Stimulated activated CD4-positive, alpha-beta T cell treated with anti-CD3 and anti-CD28 coated beads, TNF-alpha, amount 100 ng/mL, for 4 hours (primary cell): ENCODE results near the gene C1orf56.
A peak's percentile ranks its signal among the peaks of the same experiment; 100 is the strongest.

Experiments
- DNase-seq, 3 experiments: peaks; one replicate each; pipeline ENCODE4 v3.0.0-alpha.2; 2020; ENCODE audit warnings: low read depth in 3 of 3

The C1orf56 gene, protein sequence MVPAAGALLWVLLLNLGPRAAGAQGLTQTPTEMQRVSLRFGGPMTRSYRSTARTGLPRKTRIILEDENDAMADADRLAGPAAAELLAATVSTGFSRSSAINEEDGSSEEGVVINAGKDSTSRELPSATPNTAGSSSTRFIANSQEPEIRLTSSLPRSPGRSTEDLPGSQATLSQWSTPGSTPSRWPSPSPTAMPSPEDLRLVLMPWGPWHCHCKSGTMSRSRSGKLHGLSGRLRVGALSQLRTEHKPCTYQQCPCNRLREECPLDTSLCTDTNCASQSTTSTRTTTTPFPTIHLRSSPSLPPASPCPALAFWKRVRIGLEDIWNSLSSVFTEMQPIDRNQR

DNA sequence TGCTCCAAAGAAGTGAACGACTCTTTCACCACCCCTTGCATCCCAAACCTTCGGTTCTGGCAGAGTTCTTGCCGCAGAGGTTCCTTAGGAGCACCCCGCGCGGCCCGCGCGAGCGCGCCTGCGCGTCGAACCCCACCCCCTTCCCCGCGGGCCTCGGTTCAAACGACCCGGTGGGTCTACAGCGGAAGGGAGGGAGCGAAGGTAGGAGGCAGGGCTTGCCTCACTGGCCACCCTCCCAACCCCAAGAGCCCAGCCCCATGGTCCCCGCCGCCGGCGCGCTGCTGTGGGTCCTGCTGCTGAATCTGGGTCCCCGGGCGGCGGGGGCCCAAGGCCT lies at the start of gene C1orf56:
C1orf56 (plus strand) TSS at position 161 of the 334 bp plus-strand sequence; CDS start at position 258, 97 bp downstream.
- DNase-seq, result no peak

DNA sequence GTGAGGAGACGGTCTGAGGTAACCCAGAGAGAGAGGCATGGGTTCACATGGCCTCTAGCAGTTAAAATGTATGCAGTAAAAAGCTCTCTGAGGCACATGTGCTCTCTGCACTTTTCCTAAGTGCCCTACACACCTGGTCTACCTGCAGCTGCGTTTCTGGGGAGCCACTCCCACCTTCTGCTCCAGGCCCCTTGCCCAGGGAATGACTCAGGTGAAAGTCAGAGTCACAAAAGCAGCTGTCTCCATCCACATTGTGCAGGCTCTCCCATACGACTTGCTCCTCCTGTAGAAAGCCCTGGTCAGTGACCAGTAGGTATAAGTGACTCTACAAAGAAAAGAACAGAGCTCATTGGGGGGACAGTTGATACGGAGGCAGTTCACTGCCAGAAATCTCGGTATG lies 49.6 kb upstream of the C1orf56 start:
- DNase-seq, result no peak

DNA sequence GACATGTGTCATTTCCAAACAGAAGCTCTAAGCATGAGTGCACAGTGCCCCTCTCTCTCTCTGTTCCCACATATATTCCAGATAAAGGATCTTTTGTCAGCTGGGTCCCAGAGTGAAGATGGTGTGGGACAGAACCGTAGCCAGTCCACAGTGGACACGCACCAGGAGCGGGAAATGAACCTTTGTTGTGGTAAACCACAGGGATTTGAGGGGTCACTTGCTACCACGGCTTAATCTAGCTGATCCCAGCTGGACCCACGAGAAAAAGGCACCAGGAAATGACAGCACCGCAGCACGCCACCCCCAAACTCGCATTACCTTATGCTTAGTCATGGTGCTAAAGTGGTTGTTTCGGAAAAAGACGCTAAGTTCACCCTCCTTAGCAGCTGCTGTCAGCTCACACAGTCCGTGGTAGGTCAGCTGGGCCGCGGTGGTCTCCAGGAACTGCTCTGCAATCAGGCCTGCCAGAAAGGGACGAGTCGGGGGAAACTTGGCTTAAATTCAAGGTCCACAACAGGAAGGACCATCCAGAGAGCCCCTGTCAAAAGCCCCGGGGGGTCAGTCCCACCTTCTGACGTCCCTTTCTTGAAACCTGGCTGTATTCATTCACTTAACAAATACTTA lies 48.4 kb upstream of the C1orf56 start:
- no peak for DNase-seq

DNA sequence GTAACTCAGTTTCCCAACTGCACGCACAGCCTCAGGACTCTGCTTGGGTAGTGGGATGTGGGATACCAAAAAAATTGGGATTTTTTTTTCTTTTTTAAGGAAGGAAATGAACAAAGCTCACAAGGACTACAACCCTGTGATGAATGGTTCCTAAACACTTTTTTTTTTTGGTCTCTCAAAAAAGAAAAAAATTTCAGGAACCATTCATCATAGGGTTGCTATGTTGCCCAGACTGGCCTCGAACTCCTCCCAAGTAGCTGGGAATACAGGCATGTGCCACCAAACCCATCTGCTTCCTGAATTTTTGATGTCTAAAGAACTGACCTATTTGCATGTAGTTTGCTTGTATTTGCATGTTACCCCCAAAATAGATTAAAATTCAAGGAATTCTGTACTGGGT lies 47.6 kb upstream of the C1orf56 start:
- no peak for DNase-seq

DNA sequence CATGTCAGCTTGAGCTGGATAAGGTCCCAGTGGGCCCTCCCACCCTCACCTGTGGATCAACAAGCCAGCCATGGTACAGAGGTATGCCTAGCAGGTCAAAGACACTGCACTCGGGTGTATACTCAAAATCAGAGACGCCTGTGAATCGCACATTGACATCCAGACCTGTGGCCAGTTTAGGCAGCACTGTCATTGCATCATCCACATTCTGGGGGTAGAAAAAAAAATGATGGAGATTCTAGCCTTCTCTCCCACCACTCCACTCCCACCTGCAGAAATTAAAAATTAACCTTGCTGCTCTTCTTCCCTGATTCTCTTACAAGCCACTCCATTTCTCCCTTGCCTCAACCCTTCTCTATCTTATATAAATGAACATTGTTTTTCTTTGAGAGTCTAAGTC lies 47.1 kb upstream of the C1orf56 start:
- no peak for DNase-seq

DNA sequence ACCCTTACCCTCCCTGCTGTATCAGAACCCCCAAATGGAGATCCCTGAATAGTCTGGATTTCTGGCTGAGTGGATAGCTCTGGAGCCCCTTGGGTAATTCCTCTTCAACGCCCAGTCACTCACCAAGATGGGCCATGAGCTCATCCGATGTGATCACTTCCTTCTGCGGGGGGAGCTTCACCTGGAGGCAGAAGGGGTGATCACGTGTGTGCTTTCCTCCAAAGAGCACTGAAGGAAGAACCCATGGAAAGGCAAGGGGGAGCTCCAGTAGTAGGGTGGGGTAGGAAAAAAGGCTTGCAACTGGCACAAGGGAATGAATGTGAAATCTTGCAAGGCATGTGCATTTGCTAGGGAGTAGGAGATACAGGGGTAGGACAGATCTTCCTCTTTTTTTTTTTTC lies 45.9 kb upstream of the C1orf56 start:
- no peak for DNase-seq

DNA sequence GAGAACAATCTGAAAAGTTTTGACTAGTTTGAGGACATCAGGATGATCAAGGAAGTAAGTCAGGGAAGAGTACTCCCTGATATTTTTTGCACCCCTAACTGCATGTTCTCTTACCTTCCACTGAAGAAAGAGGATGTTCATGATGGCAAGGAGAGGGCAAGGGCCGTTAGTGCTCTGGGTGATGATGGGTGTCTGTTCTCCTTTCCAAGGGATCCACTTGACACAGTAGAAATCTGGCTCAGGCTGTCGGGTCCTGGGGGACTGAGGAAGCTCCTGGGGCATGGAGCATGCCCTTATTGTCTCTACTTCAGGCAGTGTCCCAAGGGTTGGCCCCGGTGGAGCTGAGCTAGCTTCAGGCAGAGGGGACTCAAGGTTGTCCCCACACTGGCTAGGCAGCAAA lies 45.5 kb upstream of the C1orf56 start:
- no peak for DNase-seq

DNA sequence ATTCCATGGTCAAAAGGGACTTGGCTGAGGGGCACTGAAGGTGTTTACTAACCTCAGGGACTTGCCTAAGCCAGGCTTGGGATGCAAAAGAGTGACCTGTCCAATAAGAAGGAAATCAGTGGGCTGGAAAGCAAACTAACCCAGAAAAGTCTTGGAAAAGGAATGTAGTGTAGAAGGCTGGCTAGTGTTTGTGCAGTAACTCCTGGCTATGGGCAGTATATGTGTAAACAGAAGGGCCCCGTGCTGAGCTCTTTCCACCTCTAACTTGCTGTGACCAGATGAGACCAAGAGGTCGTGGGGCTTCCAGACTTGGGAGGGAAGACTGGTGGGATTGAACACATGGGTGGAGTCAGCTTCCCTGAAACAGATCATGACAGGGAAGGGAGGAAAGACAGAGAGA lies 44.9 kb upstream of the C1orf56 start:
- no peak for DNase-seq

DNA sequence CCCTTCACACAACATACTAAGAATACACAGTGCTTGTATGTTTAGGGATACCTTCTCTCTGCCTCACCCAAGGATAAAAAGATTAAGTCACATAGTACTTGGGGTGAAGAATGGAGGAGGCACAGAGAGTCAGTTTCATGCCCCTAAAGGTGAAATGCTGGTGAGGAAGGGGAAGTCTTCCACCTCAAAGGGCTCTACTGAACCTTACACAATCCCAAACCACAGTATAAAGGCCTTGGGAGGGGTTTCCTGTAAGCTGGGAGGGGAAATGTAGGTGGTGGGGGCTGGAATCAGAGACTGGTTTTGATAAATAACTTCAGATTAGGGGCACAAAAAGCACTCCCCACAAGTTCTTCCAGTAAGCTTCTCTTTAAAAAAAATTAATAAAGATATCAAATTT lies 44.4 kb upstream of the C1orf56 start:
- DNase-seq, result no peak

DNA sequence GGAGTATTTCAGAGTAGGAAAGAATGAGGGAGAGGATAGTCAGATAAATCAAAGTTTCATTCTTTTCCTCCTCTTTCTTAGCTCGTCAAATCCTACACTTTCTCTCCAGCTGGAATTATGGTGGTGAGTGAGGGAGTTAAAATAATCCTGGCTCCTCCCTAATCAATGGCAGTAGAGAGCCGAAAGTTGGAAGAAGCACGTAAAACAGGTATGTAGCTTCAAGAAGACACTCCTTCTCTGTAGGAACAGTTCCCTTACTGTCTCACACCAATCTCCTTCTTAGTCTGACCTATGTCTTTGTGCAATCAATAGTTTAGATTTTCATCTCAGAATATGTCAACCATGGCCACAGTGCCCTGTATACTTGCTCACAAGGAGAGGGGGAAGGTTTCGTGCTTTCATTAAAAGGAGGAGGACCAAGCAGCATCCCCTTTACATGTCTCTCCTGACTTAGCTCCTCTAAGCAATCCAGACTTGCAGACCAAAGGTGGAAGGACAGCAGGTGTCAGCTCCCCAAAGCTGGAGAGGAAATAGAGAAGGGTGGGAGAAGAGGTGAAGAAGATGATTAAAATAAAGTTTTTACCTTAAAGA lies 41.7 kb upstream of the C1orf56 start:
- no peak for DNase-seq

DNA sequence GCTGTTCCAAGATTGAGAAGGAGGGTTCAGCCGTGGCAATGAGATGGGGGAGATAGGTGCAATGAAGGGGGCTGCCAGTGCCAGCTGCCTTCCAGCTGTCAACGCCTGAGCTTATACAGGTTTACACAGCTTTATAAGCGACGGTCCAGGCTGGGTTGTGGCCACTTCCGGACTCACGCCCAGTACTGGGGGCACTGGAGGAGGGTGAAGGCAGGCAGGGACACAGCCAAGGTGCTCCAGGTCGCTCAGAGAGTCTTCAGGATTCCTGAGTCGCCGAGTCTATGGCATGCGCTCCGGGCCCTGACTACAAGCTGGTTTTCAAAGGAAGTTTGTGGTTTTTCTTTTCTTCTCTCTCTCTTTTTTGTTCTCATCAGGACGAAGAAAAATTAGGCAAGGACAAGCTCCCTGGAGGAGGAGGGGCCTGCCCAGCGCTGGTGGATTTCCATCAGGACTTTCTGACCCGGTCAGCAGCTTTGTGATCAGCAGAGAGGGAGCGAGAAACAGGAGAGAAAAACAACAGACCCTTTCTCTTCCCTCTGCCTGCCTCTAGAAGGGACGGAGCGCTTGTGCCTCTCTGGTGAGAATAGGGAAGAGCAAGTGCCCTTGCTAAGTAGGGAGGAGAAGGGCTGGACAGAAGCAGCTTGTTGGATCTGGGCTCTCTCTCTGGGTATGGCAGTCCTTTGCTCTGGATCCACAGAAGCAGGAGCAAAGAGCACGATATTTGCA lies 41.1 kb upstream of the C1orf56 start, which contains the start of gene MINDY1:
MINDY1 (minus strand) TSS at position 576 of the 726 bp plus-strand sequence. CDS start 4,285 bp downstream, outside the sequence.
- no peak for DNase-seq

DNA sequence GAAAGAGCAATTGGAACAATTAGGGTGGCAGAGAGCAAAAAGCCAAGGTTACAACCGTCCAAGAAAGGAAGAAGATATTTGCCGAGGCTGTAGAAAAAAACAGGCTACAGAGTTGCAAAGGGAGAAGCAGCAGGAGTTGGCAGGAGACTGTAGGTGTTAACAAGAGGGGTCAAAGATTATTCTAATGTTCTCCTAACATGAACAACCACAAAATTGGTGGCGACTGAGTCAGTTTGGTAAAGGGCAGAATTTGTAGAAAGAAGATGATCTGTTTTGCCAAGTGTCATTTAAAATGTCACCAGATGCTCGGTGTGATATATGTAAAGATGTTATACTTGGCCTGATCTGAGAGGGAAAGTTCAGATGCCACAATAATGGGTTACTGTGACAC lies 39.7 kb upstream of the C1orf56 start:
- no peak for DNase-seq

DNA sequence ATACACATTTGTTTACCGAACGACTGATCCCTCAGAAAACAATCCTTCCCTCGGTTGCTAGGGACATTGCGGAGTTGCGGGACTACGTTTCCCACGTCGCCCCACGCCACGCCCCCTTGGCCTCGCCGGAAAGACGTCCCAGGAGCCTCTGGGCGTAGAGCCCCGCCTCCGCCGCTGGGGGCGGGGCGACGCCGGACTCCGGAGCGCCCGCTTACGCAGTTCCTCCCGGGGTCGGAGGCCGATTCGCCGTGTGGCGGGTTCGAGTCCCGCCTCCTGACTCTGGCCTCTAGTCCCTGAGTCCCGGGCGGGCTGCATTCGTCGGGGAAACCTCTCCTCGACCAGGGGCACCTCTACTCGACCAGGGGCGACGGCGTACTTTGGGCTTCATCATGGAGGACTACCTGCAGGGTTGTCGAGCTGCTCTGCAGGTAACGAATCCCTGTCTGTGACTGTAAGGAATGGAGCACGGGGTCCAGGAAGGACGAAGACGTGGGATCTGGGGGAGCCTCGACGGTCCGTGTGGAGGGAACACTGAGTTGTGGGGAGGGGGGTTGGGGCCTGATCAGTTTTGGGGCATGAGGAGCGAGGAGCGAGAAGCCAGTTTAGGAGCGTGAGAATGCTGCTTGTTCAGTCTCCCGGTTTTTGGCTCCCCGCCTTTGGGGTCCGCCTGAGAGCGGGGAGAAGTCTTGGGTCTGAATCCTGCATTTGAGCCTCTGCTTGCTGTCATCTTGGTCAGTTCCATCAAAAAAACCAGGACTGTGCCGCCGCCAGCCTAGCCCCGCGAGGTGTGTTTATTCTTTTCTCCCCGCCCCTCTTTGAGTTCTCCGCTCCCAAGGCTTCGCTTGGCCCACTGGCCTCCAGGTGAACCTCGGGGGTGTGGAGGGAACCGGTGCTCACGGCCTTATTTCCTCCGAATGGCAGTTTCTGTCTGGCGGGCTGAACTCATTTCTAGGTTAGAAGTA lies 39.0 kb upstream of the C1orf56 start, which contains the start of gene PRUNE1:
PRUNE1 (plus strand) TSS at position 206 of the 962 bp plus-strand sequence; CDS start at position 390, 184 bp downstream.
- peak; percentile 87 to 94 (median 88) for DNase-seq

DNA sequence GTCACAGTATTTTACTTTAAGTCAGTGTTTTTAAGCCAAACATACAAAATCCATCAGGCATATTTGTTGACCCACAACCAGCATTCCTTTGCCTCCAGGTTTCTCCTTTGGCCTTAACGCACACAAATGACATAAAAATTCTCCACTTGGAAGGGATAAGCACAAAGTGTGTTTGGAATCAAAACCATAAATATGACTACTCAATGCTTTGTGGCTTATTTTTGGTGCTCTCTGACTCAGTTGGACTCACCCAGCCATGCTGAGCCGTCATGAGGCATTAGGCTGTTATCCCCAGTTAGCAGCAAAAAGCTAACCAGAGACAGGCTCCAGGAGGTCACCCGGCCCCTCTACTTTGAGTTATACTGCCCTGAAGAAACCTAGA lies 38.4 kb upstream of the C1orf56 start:
- DNase-seq, result no peak

DNA sequence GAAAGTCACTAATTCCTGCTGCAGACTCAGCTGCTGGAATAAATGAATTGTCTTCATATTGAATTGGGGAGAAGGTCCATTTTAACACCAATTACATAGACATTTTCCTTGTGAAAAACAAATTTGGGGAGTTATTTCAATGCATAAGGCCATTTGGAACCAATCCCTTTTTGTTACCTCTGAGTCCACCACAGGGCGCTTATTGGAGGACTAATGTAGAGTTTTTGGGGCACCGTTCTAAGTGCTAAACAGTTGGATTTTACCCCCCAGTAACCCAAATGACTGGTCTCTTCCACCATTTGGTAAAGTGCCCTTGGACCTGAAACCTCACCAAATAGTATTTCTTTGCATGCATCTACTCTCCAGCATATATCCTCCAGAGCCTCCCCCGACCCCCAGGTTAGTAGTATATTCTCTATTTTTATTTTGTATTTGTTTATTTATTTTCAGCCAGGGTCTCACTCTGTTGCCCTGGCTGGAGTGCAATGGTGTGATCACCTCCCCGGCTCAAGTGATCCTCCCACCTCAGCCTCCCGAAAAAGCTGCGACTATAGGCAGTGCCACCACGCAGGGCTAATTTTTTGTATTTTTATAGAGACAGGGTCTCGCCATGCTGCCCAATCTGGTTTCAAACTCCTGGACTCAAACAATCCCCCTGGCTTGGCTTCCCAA lies 37.7 kb upstream of the C1orf56 start:
- no peak for DNase-seq

DNA sequence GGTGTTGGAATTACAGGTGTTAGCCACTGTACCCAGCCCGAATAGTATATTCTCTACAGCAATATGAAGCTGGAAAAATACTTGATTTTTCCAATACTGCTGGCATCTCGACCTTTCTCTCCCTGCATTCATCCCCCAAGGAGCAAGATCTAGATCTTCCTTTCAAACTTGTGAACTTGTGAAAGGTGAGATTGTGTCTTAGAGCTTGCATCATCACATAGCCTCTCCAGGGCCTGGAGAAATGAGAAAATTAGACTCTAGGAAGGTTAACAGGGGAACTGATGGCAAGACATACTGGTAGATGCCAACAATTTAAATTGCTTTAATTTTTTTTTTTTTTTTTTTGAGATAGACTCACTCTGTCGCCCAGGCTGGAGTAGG lies 37.2 kb upstream of the C1orf56 start:
- no peak for DNase-seq

DNA sequence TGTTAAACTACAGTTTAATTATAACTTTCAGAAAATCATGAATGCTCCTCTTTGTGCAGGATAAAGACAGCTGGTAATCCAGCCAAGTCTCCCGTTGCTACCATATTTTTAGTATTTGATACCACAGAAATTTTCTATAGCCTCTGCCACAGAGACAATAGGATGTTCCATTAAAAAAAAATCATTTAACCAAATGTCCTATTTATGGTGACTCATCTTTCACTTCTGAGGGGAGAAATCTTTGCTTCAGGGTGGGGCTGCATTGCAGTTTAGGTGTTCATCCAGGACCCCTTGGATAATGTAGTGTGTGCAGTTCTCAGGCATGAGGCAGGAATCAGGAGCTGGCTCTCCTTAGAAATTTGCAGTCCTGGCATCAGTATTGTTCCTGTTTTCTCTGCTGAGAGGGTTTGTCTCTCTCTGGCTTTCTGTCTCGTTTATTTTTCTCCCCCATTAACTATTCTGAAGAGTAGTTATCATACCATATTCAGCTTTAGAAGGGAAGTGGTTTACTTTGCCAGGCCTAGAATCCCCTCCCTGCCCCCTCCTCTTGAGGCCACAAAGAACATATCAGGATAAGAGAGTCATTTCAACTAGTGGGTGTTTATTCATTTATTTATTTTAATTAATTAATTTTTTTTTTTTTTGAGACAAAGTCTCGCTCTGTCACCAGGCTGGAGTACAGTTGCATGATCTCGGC lies 36.2 kb upstream of the C1orf56 start:
- no peak for DNase-seq

DNA sequence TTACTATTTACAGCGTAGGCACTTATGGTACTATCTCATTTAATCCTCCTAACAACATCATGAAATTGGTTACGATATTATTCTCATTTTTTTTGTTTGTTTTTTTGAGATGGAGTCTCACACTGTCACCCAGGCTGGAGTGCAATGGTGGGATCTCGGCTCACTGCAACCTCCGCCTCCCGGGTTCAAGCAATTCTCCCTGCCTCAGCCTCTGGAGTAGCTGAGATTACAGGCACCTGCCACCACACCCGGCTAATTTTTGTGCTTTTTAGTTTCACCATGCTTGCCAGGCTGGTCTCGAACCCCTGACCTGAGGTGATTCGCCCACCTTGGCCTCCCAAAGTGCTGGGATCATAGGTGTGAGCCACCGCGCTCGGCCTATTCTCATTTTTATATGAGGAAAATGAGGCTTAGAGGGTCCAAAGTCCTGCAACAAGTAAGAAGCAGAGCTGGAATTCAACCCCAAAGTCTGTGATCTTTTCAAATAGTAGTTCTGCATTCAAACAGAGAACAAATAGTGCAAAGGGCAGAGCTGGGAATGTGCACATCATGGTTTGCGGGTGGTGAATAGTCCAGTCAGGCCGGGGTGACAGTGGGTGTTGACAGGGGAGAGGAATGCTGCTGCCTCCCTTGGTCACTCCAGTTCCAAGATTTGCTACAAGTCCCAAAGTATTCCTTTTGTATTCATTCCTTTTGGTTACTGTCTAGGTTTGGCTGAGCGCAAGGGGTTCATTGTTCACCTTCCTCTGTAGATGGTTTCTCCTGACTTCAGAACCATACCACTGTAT lies 34.7 kb upstream of the C1orf56 start:
- no peak for DNase-seq

DNA sequence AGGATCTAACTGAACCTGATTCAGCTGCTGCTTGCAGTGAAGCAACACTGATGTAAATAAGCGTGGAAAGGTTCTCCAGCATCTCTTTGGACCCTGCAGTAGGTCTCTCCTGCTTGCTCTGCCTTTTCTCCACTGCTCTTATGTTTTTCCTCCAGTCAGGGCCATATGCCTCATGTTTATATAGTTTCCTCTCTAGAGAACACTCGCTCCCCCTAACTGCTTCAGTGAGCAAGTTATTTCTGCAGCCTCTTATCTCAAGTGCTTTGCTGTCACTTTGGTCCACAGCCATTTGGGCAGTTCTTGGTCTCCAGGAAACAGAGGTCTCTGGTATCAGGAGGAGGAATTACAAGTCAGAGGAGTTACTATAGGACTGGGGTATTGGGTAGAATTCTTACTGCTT lies 34.0 kb upstream of the C1orf56 start:
- no peak for DNase-seq
